ENCODE data around the gene TLN1. TPM values are rescaled to one million over a fixed set of nuclear protein-coding genes. Genes with fewer than 3 reads are reported as not detected.
A peak's percentile ranks its signal among the peaks of the same experiment; 100 is the strongest.

Gene TLN1
- polyA plus RNA-seq, 4 donors: 82.1 to 103 (median 88.5) TPM

- 80 to 91% (median 81%) methylated on average over 2 of the region's 2 CpGs for WGBS, 3 donors
- H3K27ac ChIP-seq (ENCODE audit: low read depth in 1 of 3, low read length in 2 of 3): peak overlapping the region in 2 of 3 donors; percentile 15 to 31
- FAIRE-seq: no peak
- H3K9me3 ChIP-seq (ENCODE audit: control insufficient read depth in 2 of 2, insufficient read depth in 1 of 2, low read depth in 1 of 2, low read length in 1 of 2): no peaks in the 10 kb centered on the region
- H3K27me3 ChIP-seq (ENCODE audit: control insufficient read depth in 3 of 3, insufficient read depth in 3 of 3, low read length in 3 of 3): peaks cover 0 to 6% (median 0%) of the 10 kb centered on the region in 3 donors
- no peak for DNase-seq
- peaks cover 6 to 16% (median 8%) of the 10 kb centered on the region in 3 donors for H3K4me1 ChIP-seq (ENCODE audit: control insufficient read depth in 3 of 3, insufficient read depth in 2 of 3, low read depth in 1 of 3, low read length in 2 of 3)
- H3K4me3 ChIP-seq (ENCODE audit: low read depth in 1 of 3, low read length in 3 of 3): peak overlapping the region in 1 of 3 donors; percentile 81
- H3K36me3 ChIP-seq (ENCODE audit: control insufficient read depth in 3 of 3, insufficient read depth in 2 of 3, low read depth in 1 of 3, low read length in 3 of 3): peaks cover 0 to 36% (median 0%) of the 10 kb centered on the region in 3 donors
Observed at GRCh38 chr9:35687972-35688557, 43.9 kb downstream of the TLN1 start.

GRCh38 chr9:35687306-35687705 lies 44.7 kb downstream of the TLN1 start:
- DNase-seq (no peak), FAIRE-seq (no peak)
- Histone ChIP-seq H3K27me3 (ENCODE audit: control insufficient read depth in 3 of 3, insufficient read depth in 3 of 3, low read length in 3 of 3) (peaks cover 0 to 6% (median 0%) of the 10 kb centered on the region in 3 donors), H3K4me1 (ENCODE audit: control insufficient read depth in 3 of 3, insufficient read depth in 2 of 3, low read depth in 1 of 3, low read length in 2 of 3) (peaks cover 6 to 16% (median 8%) of the 10 kb centered on the region in 3 donors), H3K9me3 (ENCODE audit: control insufficient read depth in 2 of 2, insufficient read depth in 1 of 2, low read depth in 1 of 2, low read length in 1 of 2) (no peaks in the 10 kb centered on the region), H3K27ac (ENCODE audit: low read depth in 1 of 3, low read length in 2 of 3) (no peak overlapping the region), H3K4me3 (ENCODE audit: low read depth in 1 of 3, low read length in 3 of 3) (peak overlapping the region in 1 of 3 donors; percentile 81), H3K36me3 (ENCODE audit: control insufficient read depth in 3 of 3, insufficient read depth in 2 of 3, low read depth in 1 of 3, low read length in 3 of 3) (peaks cover 0 to 42% (median 0%) of the 10 kb centered on the region in 3 donors)
- 74 to 85% (median 83%) methylated on average over 2 of the region's 2 CpGs for WGBS, 3 donors

DNA sequence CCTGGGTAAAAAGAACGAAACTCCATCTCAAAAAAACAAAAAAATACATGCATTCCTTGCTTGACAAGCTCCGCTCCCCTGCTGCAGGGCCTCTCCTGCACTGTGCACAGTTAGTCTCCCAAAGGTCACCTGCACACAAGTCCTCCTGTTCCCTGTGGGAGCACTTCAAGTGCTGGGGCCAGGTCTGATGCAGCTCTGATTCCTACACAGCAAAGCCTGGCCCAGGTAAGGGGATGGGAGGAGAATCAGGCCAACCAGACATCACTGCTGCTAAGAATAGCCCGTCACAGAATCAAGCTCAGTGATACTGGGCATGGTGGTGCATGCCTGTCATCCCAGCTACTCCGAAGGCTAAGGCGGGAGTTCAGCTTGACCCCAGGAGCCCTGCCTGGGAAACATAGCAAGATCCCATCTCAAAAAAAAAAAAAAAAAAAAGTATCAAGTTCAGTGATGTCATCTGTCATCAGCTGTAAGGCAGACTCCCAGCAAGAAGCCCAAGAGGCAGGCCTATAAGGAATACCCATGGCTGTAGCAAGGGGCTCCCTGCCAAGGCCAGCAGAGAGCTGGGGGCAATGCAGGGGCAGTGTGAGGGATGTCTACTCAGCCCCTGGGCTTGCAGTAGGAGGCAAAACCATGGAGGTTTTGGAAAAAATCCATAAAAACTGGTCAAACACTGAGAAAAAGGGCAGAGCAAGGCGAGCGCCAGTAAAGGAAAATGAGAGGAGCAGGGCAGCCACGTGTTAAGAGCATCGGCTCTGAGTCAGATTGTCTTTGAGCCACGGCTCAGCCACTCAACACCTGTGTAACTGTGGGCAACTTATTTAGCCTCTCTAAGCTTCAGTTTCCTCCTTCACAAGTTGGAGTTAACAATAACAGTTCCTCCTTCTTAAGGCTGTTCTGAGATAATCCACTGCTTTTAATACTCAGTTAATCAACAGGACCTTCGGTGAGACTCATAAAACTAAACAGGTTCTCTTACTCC lies 45.5 kb downstream of the TLN1 start:
- H3K4me3 ChIP-seq (ENCODE audit: low read depth in 1 of 3, low read length in 3 of 3): peak overlapping the region in 1 of 3 donors; percentile 81
- peaks cover 6 to 16% (median 8%) of the 10 kb centered on the region in 3 donors for H3K4me1 ChIP-seq (ENCODE audit: control insufficient read depth in 3 of 3, insufficient read depth in 2 of 3, low read depth in 1 of 3, low read length in 2 of 3)
- H3K27me3 ChIP-seq (ENCODE audit: control insufficient read depth in 3 of 3, insufficient read depth in 3 of 3, low read length in 3 of 3): peaks cover 0 to 6% (median 0%) of the 10 kb centered on the region in 3 donors
- no peak for DNase-seq
- no peaks in the 10 kb centered on the region for H3K9me3 ChIP-seq (ENCODE audit: control insufficient read depth in 2 of 2, insufficient read depth in 1 of 2, low read depth in 1 of 2, low read length in 1 of 2)
- no peak for FAIRE-seq
- H3K27ac ChIP-seq (ENCODE audit: low read depth in 1 of 3, low read length in 2 of 3): no peak overlapping the region
- peaks cover 0 to 45% (median 0%) of the 10 kb centered on the region in 3 donors for H3K36me3 ChIP-seq (ENCODE audit: control insufficient read depth in 3 of 3, insufficient read depth in 2 of 3, low read depth in 1 of 3, low read length in 3 of 3)
- WGBS, 3 donors: 76 to 78% (median 77%) methylated on average over 11 of the region's 11 CpGs

- H3K27ac ChIP-seq (ENCODE audit: low read depth in 1 of 3, low read length in 2 of 3): no peak overlapping the region
- peaks cover 0 to 45% (median 0%) of the 10 kb centered on the region in 3 donors for H3K36me3 ChIP-seq (ENCODE audit: control insufficient read depth in 3 of 3, insufficient read depth in 2 of 3, low read depth in 1 of 3, low read length in 3 of 3)
- H3K9me3 ChIP-seq (ENCODE audit: control insufficient read depth in 2 of 2, insufficient read depth in 1 of 2, low read depth in 1 of 2, low read length in 1 of 2): no peaks in the 10 kb centered on the region
- H3K4me3 ChIP-seq (ENCODE audit: low read depth in 1 of 3, low read length in 3 of 3): no peak overlapping the region
- 77 to 88% (median 81%) methylated on average over 13 of the region's 13 CpGs for WGBS, 3 donors
- H3K4me1 ChIP-seq (ENCODE audit: control insufficient read depth in 3 of 3, insufficient read depth in 2 of 3, low read depth in 1 of 3, low read length in 2 of 3): peaks cover 6 to 12% (median 8%) of the 10 kb centered on the region in 3 donors
- FAIRE-seq: no peak
- no peak for DNase-seq
- peaks cover 0 to 6% (median 0%) of the 10 kb centered on the region in 3 donors for H3K27me3 ChIP-seq (ENCODE audit: control insufficient read depth in 3 of 3, insufficient read depth in 3 of 3, low read length in 3 of 3)
Observed at GRCh38 chr9:35685506-35685905, 46.5 kb downstream of the TLN1 start.

DNA sequence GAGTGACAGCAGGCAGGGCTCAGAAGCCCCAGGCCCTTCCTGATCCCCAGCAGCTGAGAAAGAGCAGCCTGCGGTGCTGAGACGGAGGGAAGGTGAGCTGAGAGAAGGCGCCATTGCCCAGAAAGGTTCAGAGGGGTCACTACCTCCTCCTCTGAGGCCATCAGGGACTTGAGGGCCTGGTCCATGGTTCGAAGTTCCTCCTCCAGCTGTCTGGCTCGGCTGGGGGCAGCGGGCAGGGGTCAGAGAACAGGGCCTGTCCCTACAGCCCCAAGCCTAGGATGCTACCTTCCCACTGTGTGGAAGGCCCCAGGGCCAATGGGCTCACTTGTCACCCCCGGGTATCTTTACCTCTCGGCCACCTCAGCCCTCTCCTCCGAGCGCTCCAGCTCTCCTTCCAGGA lies 47.1 kb downstream of the TLN1 start:
- peaks cover 6 to 12% (median 8%) of the 10 kb centered on the region in 3 donors for H3K4me1 ChIP-seq (ENCODE audit: control insufficient read depth in 3 of 3, insufficient read depth in 2 of 3, low read depth in 1 of 3, low read length in 2 of 3)
- no peak overlapping the region for H3K4me3 ChIP-seq (ENCODE audit: low read depth in 1 of 3, low read length in 3 of 3)
- H3K27me3 ChIP-seq (ENCODE audit: control insufficient read depth in 3 of 3, insufficient read depth in 3 of 3, low read length in 3 of 3): peaks cover 0 to under 1% (median 0%) of the 10 kb centered on the region in 3 donors
- 88 to 93% (median 92%) methylated on average over 9 to 10 of the region's 10 CpGs for WGBS, 3 donors
- DNase-seq (no peak), FAIRE-seq (no peak)
- no peak overlapping the region for H3K27ac ChIP-seq (ENCODE audit: low read depth in 1 of 3, low read length in 2 of 3)
- peaks cover 0 to 45% (median 0%) of the 10 kb centered on the region in 3 donors for H3K36me3 ChIP-seq (ENCODE audit: control insufficient read depth in 3 of 3, insufficient read depth in 2 of 3, low read depth in 1 of 3, low read length in 3 of 3)
- no peaks in the 10 kb centered on the region for H3K9me3 ChIP-seq (ENCODE audit: control insufficient read depth in 2 of 2, insufficient read depth in 1 of 2, low read depth in 1 of 2, low read length in 1 of 2)

GRCh38 chr9:35683323-35683722 lies 48.7 kb downstream of the TLN1 start:
- WGBS, 3 donors: 63 to 80% (median 70%) methylated on average over 2 of the region's 2 CpGs

DNA sequence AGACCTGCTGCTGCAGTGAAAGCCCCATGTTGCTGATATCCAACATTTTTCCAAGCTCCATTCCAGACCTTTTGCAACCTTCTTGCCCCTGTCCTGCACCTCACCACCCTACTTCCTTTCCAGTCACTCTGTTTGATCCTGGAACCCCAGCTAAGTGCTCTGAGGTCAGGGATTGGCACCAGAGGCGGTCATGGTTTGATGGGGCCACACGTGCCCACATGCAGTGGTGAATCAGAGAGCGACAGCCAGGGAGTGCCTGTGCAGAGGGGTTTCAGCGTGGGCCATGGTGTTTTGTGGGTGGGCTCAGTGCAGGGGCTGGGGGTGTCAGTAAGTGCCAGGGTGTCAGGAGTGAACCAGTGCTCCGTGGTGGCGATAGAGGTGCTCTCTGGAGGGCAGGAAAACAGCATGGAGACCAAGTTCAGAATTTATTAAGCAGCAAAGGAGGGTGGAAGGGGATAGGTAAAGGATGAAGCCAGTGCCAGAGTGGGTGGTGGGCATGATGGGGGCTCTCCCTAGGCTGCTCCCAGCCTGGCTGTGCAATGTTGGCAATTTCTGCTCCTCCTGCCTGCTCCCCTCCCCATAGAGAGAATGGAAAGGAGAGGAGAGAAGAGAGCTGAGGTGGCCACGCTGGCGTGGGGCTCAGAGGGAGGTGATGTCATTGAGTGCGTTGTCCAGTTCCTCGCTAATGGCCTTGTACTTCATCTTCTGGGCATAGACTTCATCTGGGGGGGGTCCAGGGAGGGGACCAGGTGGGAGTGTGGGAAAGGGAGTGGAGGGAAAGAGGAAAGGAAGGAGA lies 49.3 kb downstream of the TLN1 start:
- DNase-seq (no peak), FAIRE-seq (no peak)
- no peaks in the 10 kb centered on the region for H3K4me1 ChIP-seq (ENCODE audit: control insufficient read depth in 3 of 3, insufficient read depth in 2 of 3, low read depth in 1 of 3, low read length in 2 of 3)
- H3K27ac ChIP-seq (ENCODE audit: low read depth in 1 of 3, low read length in 2 of 3): no peak overlapping the region
- 81 to 89% (median 86%) methylated on average over 10 of the region's 10 CpGs for WGBS, 3 donors
- H3K9me3 ChIP-seq (ENCODE audit: control insufficient read depth in 2 of 2, insufficient read depth in 1 of 2, low read depth in 1 of 2, low read length in 1 of 2): no peaks in the 10 kb centered on the region
- peaks cover 0 to 40% (median 0%) of the 10 kb centered on the region in 3 donors for H3K36me3 ChIP-seq (ENCODE audit: control insufficient read depth in 3 of 3, insufficient read depth in 2 of 3, low read depth in 1 of 3, low read length in 3 of 3)
- no peaks in the 10 kb centered on the region for H3K27me3 ChIP-seq (ENCODE audit: control insufficient read depth in 3 of 3, insufficient read depth in 3 of 3, low read length in 3 of 3)
- H3K4me3 ChIP-seq (ENCODE audit: low read depth in 1 of 3, low read length in 3 of 3): no peak overlapping the region

More at GRCh38 chr9:35683323-35683722, 48.7 kb downstream of the TLN1 start:
- no peak for DNase-seq
- H3K36me3 ChIP-seq (ENCODE audit: control insufficient read depth in 3 of 3, insufficient read depth in 2 of 3, low read depth in 1 of 3, low read length in 3 of 3): peaks cover 0 to 45% (median 0%) of the 10 kb centered on the region in 3 donors
- peaks cover 0 to 3% (median 0%) of the 10 kb centered on the region in 3 donors for H3K4me1 ChIP-seq (ENCODE audit: control insufficient read depth in 3 of 3, insufficient read depth in 2 of 3, low read depth in 1 of 3, low read length in 2 of 3)
- no peaks in the 10 kb centered on the region for H3K27me3 ChIP-seq (ENCODE audit: control insufficient read depth in 3 of 3, insufficient read depth in 3 of 3, low read length in 3 of 3)
- H3K9me3 ChIP-seq (ENCODE audit: control insufficient read depth in 2 of 2, insufficient read depth in 1 of 2, low read depth in 1 of 2, low read length in 1 of 2): no peaks in the 10 kb centered on the region
- no peak overlapping the region for H3K4me3 ChIP-seq (ENCODE audit: low read depth in 1 of 3, low read length in 3 of 3)
- H3K27ac ChIP-seq (ENCODE audit: low read depth in 1 of 3, low read length in 2 of 3): no peak overlapping the region
- no peak for FAIRE-seq

DNA sequence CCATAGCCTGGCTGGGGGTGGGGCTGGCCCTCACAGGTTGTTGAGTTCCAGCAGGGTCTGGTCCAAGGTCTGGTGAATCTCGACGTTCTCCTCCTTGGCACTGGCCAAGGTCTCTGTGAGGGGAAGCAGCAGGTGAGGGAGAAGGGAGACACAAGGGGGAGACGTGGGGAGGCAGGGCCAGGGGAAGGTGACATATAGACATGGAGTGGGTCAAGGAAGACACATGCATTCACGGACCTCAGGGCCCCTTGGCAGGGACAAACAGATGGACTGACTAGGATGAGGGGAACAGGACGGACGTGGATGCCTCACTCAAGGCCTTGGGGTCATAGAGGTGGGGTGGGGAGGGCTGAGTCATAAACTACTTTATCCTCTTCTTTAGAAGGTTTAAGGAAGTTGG lies 49.9 kb downstream of the TLN1 start:
- peaks cover 0 to 36% (median 0%) of the 10 kb centered on the region in 3 donors for H3K36me3 ChIP-seq (ENCODE audit: control insufficient read depth in 3 of 3, insufficient read depth in 2 of 3, low read depth in 1 of 3, low read length in 3 of 3)
- WGBS, 3 donors: 44 to 66% (median 62%) methylated on average over 6 of the region's 6 CpGs
- DNase-seq (no peak), FAIRE-seq (no peak)
- no peaks in the 10 kb centered on the region for H3K9me3 ChIP-seq (ENCODE audit: control insufficient read depth in 2 of 2, insufficient read depth in 1 of 2, low read depth in 1 of 2, low read length in 1 of 2)
- H3K4me1 ChIP-seq (ENCODE audit: control insufficient read depth in 3 of 3, insufficient read depth in 2 of 3, low read depth in 1 of 3, low read length in 2 of 3): no peaks in the 10 kb centered on the region
- no peak overlapping the region for H3K4me3 ChIP-seq (ENCODE audit: low read depth in 1 of 3, low read length in 3 of 3)
- no peak overlapping the region for H3K27ac ChIP-seq (ENCODE audit: low read depth in 1 of 3, low read length in 2 of 3)
- H3K27me3 ChIP-seq (ENCODE audit: control insufficient read depth in 3 of 3, insufficient read depth in 3 of 3, low read length in 3 of 3): no peaks in the 10 kb centered on the region
